K562 (cell line): ENCODE measurements around the gene TIMM23. TPM values are rescaled to one million over a fixed set of nuclear protein-coding genes. Genes with fewer than 3 reads are reported as not detected.

ENCODE experiments used
- CSDE1 ChIP-seq, 2 experiments: fragments of 450-650 bp; IDR thresholded peaks; 2 replicates each; pipeline ENCODE4 v1.6.1; 2016; ENCODE audit warnings: mild to moderate bottlenecking in 1 of 2
- ELF2 ChIP-seq: fragments of 250-450 bp; sonication (Bioruptor Pico); IDR thresholded peaks from 2 replicates; pipeline ENCODE4 v1.5.0; 2021; ENCODE audit warnings: mild to moderate bottlenecking
- JUN ChIP-seq, 2 experiments: sonication (generic) in 1 of 2; formaldehyde crosslinking in 1 of 2; IDR thresholded peaks; 2 replicates each; pipeline versions ENCODE4 v1.6.1 to v1.8.0; 2012 to 2022; ENCODE audit warnings: borderline replicate concordance in 2 of 2, mild to moderate bottlenecking in 2 of 2, improper control_type of control experiment in 1 of 2, low read depth in 1 of 2, low read length in 1 of 2, missing genetic modification reagents in 1 of 2
- NR3C1 ChIP-seq: sonication (generic); formaldehyde crosslinking; IDR thresholded peaks from 2 replicates; pipeline ENCODE4 v1.8.1; 2022; ENCODE audit warnings: missing genetic modification reagents
- RB1 ChIP-seq: fragments of 450-650 bp; IDR thresholded peaks from 2 replicates; pipeline ENCODE4 v1.6.1; 2017; ENCODE audit warnings: low read depth, mild to moderate bottlenecking
- SMAD2 ChIP-seq: fragments of 150-350 bp; IDR thresholded peaks from 2 replicates; pipeline ENCODE4 v1.6.1; 2014; ENCODE audit warnings: low read depth, mild to moderate bottlenecking, low read length
- SRF ChIP-seq, 2 experiments: fragments of 250-450, 450-650 bp in 1 of 2; sonication (Bioruptor Pico) in 1 of 2; sonication (generic) in 1 of 2; formaldehyde crosslinking; IDR thresholded peaks; 2 replicates each; pipeline versions ENCODE4 v1.5.0 to v1.5.1; 2020 to 2022; ENCODE audit warnings: mild to moderate bottlenecking in 1 of 2, missing genetic modification reagents in 1 of 2
- TAF7 ChIP-seq: fragments of 450-650 bp; IDR thresholded peaks from 2 replicates; pipeline ENCODE4 v1.6.1; 2016; ENCODE audit warnings: missing genetic modification characterization, missing compliant biosample characterization
- ZNF79 ChIP-seq: fragments of 250-450 bp; sonication (Bioruptor Pico); IDR thresholded peaks from 2 replicates; pipeline ENCODE4 v1.4.0; 2020; ENCODE audit warnings: low read depth, mild to moderate bottlenecking, moderate library complexity
- ZSCAN29 ChIP-seq: fragments of 450-650 bp; IDR thresholded peaks from 2 replicates; pipeline ENCODE4 v1.6.1; 2017
- polyA plus RNA-seq, 8 experiments: library from polyadenylated mRNA; depleted of rRNA in 4 of 8; stranded (reverse) in 5 of 8; unstranded in 3 of 8; fragments of >200 nt; fragmentation: Nextera tagmentation in 2 of 8; fragmentation: Illumina TruSeq in 1 of 8; extraction: Ambion mirVana in 2 of 8; extraction: Trizol in 1 of 8; gene quantifications; 2 replicates each; pipeline versions ENCODE4 v1.2.1 to v1.2.3, GENCODE V29; 2011 to 2014; ENCODE audit warnings: inconsistent platforms in 1 of 8, missing spikeins in 1 of 8
- total RNA-seq, 7 experiments: library from RNA; depleted of rRNA in 6 of 7; stranded (reverse); fragments of >200 nt in 6 of 7; fragmentation: Illumina TruSeq in 2 of 7; extraction: Trizol in 2 of 7; gene quantifications; 2 replicates each; pipeline versions ENCODE4 v1.2.1 to v1.2.3, GENCODE V29; 2011 to 2021; ENCODE audit warnings: low replicate concordance in 1 of 7
- TF ChIP-seq, protein P1 (sequence below): fragments of 200-600 bp; sonication (generic); IDR thresholded peaks from one replicate; pipeline ENCODE4 v1.6.1; 2012; ENCODE audit warnings: mild to moderate bottlenecking, low read depth, low read length, inconsistent platforms
- TF ChIP-seq, protein P2 (sequence below): fragments of 450-650 bp; conservative IDR thresholded peaks from 2 replicates; pipeline ENCODE4 v1.6.1; 2016; ENCODE audit warnings: missing genetic modification characterization, low read depth, mild to moderate bottlenecking, control low read depth, missing compliant biosample characterization
- TF ChIP-seq, protein P3 (sequence below): fragments of 250-450 bp; sonication (Bioruptor Pico); IDR thresholded peaks from 2 replicates; pipeline ENCODE4 v1.5.0; 2020; ENCODE audit warnings: mild to moderate bottlenecking

The TIMM23 gene
- total and polyA plus RNA-seq, 9 of the 15 experiments (the other 6 are each of a cell fraction or from before 2014, with no cell fraction given), result 148 to 280 (median 183) TPM

DNA sequence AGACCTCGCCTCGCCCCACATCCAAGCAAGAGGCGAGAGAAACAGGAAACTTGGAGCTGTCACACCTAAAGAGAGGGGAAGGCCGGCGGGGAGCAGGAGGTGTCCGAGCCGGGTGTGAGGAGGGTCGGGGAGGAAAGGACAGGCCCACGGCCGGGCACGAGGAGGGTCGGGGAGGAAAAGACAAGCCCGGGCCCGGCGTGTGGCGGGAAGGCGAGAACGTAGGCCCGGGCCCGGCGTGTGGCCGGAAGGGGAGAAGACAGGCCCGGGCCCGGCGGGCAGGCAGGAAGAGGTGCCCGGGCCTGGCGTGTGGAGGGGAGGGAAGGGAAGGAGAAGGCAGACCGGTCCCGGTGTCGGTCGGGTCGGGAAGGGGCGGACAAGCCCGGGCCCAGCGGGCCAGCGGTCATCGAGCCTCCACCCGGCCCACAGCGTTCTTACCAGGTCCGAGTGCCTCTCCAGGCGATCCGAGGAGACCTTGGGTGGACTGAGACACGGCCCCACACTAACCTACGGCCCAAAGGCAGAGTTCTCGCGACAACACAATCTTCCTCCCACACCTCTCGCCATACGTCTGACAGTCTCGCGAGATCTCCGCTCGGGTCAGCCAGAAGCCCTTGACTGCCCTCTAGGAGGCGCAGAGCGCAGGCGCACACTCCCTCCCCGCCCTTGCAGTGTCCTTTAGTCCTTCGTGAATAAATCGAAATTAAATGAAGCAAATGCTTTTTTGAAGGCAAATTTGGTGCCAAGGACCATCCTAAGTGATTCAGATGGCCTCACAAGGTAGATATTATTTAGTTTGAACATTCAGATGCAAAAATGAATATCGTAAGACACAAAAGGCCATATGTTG lies 58.0 kb downstream of the TIMM23 start, which contains the start of gene NCOA4 (continued):
- TF ChIP-seq, protein P1, sequence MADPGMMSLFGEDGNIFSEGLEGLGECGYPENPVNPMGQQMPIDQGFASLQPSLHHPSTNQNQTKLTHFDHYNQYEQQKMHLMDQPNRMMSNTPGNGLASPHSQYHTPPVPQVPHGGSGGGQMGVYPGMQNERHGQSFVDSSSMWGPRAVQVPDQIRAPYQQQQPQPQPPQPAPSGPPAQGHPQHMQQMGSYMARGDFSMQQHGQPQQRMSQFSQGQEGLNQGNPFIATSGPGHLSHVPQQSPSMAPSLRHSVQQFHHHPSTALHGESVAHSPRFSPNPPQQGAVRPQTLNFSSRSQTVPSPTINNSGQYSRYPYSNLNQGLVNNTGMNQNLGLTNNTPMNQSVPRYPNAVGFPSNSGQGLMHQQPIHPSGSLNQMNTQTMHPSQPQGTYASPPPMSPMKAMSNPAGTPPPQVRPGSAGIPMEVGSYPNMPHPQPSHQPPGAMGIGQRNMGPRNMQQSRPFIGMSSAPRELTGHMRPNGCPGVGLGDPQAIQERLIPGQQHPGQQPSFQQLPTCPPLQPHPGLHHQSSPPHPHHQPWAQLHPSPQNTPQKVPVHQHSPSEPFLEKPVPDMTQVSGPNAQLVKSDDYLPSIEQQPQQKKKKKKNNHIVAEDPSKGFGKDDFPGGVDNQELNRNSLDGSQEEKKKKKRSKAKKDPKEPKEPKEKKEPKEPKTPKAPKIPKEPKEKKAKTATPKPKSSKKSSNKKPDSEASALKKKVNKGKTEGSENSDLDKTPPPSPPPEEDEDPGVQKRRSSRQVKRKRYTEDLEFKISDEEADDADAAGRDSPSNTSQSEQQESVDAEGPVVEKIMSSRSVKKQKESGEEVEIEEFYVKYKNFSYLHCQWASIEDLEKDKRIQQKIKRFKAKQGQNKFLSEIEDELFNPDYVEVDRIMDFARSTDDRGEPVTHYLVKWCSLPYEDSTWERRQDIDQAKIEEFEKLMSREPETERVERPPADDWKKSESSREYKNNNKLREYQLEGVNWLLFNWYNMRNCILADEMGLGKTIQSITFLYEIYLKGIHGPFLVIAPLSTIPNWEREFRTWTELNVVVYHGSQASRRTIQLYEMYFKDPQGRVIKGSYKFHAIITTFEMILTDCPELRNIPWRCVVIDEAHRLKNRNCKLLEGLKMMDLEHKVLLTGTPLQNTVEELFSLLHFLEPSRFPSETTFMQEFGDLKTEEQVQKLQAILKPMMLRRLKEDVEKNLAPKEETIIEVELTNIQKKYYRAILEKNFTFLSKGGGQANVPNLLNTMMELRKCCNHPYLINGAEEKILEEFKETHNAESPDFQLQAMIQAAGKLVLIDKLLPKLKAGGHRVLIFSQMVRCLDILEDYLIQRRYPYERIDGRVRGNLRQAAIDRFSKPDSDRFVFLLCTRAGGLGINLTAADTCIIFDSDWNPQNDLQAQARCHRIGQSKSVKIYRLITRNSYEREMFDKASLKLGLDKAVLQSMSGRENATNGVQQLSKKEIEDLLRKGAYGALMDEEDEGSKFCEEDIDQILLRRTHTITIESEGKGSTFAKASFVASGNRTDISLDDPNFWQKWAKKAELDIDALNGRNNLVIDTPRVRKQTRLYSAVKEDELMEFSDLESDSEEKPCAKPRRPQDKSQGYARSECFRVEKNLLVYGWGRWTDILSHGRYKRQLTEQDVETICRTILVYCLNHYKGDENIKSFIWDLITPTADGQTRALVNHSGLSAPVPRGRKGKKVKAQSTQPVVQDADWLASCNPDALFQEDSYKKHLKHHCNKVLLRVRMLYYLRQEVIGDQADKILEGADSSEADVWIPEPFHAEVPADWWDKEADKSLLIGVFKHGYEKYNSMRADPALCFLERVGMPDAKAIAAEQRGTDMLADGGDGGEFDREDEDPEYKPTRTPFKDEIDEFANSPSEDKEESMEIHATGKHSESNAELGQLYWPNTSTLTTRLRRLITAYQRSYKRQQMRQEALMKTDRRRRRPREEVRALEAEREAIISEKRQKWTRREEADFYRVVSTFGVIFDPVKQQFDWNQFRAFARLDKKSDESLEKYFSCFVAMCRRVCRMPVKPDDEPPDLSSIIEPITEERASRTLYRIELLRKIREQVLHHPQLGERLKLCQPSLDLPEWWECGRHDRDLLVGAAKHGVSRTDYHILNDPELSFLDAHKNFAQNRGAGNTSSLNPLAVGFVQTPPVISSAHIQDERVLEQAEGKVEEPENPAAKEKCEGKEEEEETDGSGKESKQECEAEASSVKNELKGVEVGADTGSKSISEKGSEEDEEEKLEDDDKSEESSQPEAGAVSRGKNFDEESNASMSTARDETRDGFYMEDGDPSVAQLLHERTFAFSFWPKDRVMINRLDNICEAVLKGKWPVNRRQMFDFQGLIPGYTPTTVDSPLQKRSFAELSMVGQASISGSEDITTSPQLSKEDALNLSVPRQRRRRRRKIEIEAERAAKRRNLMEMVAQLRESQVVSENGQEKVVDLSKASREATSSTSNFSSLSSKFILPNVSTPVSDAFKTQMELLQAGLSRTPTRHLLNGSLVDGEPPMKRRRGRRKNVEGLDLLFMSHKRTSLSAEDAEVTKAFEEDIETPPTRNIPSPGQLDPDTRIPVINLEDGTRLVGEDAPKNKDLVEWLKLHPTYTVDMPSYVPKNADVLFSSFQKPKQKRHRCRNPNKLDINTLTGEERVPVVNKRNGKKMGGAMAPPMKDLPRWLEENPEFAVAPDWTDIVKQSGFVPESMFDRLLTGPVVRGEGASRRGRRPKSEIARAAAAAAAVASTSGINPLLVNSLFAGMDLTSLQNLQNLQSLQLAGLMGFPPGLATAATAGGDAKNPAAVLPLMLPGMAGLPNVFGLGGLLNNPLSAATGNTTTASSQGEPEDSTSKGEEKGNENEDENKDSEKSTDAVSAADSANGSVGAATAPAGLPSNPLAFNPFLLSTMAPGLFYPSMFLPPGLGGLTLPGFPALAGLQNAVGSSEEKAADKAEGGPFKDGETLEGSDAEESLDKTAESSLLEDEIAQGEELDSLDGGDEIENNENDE, result no peak
- TF ChIP-seq SMAD2 (no peak), TAF7 (tag) (peak; percentile 53; the same call in 1 of the 2 replicates), NR3C1 (no peak), CSDE1 (IDR thresholded peaks at IDR 0.05) (no peak), JUN (IDR thresholded peaks at IDR 0.05; ENCODE audit: borderline replicate concordance, low read depth, low read length) (no peak), JUN (CRISPR knock-in tag; IDR thresholded peaks at IDR 0.05; ENCODE audit: borderline replicate concordance) (no peak), ZSCAN29 (no peak), SRF (CRISPR knock-in tag; IDR thresholded peaks at IDR 0.05) (no peak), ZNF79 (CRISPR knock-in tag) (no peak), ELF2 (0 out of 2 replicates have a peak, but pooled peaks have one; percentile 38), RB1 (0 out of 2 replicates have a peak, but pooled peaks have one; percentile 50)
- TF ChIP-seq, protein P2, sequence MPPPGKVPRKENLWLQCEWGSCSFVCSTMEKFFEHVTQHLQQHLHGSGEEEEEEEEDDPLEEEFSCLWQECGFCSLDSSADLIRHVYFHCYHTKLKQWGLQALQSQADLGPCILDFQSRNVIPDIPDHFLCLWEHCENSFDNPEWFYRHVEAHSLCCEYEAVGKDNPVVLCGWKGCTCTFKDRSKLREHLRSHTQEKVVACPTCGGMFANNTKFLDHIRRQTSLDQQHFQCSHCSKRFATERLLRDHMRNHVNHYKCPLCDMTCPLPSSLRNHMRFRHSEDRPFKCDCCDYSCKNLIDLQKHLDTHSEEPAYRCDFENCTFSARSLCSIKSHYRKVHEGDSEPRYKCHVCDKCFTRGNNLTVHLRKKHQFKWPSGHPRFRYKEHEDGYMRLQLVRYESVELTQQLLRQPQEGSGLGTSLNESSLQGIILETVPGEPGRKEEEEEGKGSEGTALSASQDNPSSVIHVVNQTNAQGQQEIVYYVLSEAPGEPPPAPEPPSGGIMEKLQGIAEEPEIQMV (tag), result no peak
- TF ChIP-seq, protein P3, sequence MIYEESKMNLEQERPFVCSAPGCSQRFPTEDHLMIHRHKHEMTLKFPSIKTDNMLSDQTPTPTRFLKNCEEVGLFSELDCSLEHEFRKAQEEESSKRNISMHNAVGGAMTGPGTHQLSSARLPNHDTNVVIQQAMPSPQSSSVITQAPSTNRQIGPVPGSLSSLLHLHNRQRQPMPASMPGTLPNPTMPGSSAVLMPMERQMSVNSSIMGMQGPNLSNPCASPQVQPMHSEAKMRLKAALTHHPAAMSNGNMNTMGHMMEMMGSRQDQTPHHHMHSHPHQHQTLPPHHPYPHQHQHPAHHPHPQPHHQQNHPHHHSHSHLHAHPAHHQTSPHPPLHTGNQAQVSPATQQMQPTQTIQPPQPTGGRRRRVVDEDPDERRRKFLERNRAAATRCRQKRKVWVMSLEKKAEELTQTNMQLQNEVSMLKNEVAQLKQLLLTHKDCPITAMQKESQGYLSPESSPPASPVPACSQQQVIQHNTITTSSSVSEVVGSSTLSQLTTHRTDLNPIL, result no peak
